ENCODE results near the gene RPS18. TPM values are rescaled to one million over a fixed set of nuclear protein-coding genes. Genes with fewer than 3 reads are reported as not detected.

RPS18 gene
- total and polyA plus RNA-seq, 9 of the 15 experiments (the other 6 are each of a cell fraction or from before 2014, with no cell fraction given), result 5,023 to 17,516 (median 8,131) TPM

DNA sequence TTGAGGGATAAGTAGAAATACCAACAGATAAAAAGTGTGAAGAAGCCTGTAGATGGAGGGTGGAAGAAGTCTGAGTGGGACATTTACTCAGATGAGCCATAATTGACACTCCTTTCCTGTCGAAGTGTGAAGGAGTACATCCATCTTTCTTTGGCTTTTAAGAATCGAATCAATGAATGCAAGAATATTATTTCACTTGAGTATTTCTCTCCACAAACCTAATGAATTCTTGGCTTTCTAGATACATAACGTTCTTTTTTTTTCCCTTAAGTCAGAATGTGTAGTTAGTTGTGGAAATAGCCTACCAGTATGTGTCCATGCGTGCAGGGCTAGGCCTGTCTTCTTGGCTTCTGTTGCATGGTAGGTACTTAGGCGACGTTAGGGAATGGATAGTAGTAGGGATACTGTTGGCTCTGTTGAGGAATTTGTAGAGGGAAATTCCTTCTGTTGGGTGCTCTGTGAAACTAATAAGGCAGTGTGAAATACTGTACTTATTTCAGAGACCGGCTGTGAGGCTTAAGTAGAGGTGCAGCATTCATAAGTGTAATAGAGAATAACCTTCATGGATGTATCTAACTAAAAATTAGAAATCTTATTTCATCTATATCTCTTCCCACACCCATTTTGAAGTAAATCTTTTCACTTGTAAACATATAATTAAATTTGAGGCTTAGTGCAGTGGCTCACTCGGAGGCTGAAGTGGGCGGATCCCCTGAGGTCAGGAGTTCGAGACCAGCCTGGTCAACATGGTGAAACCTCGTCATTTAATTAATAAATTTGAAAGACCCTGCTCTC lies 1.5 kb downstream of the RPS18 start (continued):
- TF ChIP-seq, protein P1, sequence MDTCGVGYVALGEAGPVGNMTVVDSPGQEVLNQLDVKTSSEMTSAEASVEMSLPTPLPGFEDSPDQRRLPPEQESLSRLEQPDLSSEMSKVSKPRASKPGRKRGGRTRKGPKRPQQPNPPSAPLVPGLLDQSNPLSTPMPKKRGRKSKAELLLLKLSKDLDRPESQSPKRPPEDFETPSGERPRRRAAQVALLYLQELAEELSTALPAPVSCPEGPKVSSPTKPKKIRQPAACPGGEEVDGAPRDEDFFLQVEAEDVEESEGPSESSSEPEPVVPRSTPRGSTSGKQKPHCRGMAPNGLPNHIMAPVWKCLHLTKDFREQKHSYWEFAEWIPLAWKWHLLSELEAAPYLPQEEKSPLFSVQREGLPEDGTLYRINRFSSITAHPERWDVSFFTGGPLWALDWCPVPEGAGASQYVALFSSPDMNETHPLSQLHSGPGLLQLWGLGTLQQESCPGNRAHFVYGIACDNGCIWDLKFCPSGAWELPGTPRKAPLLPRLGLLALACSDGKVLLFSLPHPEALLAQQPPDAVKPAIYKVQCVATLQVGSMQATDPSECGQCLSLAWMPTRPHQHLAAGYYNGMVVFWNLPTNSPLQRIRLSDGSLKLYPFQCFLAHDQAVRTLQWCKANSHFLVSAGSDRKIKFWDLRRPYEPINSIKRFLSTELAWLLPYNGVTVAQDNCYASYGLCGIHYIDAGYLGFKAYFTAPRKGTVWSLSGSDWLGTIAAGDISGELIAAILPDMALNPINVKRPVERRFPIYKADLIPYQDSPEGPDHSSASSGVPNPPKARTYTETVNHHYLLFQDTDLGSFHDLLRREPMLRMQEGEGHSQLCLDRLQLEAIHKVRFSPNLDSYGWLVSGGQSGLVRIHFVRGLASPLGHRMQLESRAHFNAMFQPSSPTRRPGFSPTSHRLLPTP (IDR thresholded peaks at IDR 0.05; ENCODE audit: borderline replicate concordance, extremely low read depth, insufficient read length), result peak; percentile 46
- TF ChIP-seq, protein P2, sequence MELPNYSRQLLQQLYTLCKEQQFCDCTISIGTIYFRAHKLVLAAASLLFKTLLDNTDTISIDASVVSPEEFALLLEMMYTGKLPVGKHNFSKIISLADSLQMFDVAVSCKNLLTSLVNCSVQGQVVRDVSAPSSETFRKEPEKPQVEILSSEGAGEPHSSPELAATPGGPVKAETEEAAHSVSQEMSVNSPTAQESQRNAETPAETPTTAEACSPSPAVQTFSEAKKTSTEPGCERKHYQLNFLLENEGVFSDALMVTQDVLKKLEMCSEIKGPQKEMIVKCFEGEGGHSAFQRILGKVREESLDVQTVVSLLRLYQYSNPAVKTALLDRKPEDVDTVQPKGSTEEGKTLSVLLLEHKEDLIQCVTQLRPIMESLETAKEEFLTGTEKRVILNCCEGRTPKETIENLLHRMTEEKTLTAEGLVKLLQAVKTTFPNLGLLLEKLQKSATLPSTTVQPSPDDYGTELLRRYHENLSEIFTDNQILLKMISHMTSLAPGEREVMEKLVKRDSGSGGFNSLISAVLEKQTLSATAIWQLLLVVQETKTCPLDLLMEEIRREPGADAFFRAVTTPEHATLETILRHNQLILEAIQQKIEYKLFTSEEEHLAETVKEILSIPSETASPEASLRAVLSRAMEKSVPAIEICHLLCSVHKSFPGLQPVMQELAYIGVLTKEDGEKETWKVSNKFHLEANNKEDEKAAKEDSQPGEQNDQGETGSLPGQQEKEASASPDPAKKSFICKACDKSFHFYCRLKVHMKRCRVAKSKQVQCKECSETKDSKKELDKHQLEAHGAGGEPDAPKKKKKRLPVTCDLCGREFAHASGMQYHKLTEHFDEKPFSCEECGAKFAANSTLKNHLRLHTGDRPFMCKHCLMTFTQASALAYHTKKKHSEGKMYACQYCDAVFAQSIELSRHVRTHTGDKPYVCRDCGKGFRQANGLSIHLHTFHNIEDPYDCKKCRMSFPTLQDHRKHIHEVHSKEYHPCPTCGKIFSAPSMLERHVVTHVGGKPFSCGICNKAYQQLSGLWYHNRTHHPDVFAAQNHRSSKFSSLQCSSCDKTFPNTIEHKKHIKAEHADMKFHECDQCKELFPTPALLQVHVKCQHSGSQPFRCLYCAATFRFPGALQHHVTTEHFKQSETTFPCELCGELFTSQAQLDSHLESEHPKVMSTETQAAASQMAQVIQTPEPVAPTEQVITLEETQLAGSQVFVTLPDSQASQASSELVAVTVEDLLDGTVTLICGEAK (IDR thresholded peaks at IDR 0.05), result 0 out of 2 replicates have a peak, but pooled peaks have one; percentile 21
- TF ChIP-seq, protein P2 (CRISPR knock-in tag; IDR thresholded peaks at IDR 0.05), result no peak
- TF ChIP-seq SUPT5H (IDR thresholded peaks at IDR 0.05), result peak; percentile 24
- TF ChIP-seq KLF13 (tag; IDR thresholded peaks at IDR 0.05; ENCODE audit: borderline replicate concordance, low read depth), result peak; percentile 49; the same call in 1 of the 2 replicates
- TF ChIP-seq SOX6 (IDR thresholded peaks at IDR 0.05), result no peak
- TF ChIP-seq BRD4 (IDR thresholded peaks at IDR 0.05), result 0 out of 2 replicates have a peak, but pooled peaks have one; percentile 46
- TF ChIP-seq MTA1 (IDR thresholded peaks at IDR 0.05; ENCODE audit: borderline replicate concordance), result no peak
- TF ChIP-seq, protein P3, sequence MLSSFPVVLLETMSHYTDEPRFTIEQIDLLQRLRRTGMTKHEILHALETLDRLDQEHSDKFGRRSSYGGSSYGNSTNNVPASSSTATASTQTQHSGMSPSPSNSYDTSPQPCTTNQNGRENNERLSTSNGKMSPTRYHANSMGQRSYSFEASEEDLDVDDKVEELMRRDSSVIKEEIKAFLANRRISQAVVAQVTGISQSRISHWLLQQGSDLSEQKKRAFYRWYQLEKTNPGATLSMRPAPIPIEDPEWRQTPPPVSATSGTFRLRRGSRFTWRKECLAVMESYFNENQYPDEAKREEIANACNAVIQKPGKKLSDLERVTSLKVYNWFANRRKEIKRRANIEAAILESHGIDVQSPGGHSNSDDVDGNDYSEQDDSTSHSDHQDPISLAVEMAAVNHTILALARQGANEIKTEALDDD (IDR thresholded peaks at IDR 0.05), result no peak
- no peak for TF ChIP-seq GABPB2 (CRISPR knock-in tag; conservative IDR thresholded peaks at IDR 0.05)
- TF ChIP-seq POLR2H (tag; IDR thresholded peaks at IDR 0.05; ENCODE audit: low read depth), result no peak; the same call in 1 of the 2 replicates
- TF ChIP-seq MAFK (IDR thresholded peaks at IDR 0.05; ENCODE audit: low read length), result no peak
- TF ChIP-seq, protein P4, sequence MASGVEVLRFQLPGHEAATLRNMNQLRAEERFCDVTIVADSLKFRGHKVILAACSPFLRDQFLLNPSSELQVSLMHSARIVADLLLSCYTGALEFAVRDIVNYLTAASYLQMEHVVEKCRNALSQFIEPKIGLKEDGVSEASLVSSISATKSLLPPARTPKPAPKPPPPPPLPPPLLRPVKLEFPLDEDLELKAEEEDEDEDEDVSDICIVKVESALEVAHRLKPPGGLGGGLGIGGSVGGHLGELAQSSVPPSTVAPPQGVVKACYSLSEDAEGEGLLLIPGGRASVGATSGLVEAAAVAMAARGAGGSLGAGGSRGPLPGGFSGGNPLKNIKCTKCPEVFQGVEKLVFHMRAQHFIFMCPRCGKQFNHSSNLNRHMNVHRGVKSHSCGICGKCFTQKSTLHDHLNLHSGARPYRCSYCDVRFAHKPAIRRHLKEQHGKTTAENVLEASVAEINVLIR (CRISPR knock-in tag; IDR thresholded peaks at IDR 0.05), result no peak

Data from K562 (cell line).